H54 (cell line): ENCODE results near the gene PACSIN1.

Experiments
- DNase-seq: peaks from one replicate; pipeline ENCODE4 v3.0.0; 2011; ENCODE audit warnings: low spot score, mixed read lengths; ENCODE audit not compliant: insufficient read length
- FAIRE-seq: peaks from 3 replicates; lab custom pipeline; 2011; peaks lifted over from hg19 to GRCh38; lab: Jason Lieb, UNC
- POLR2A ChIP-seq: IDR thresholded peaks from 2 replicates; pipeline ENCODE4 v1.6.1; 2011; ENCODE audit warnings: low read depth, mild to moderate bottlenecking, low read length

PACSIN1 gene

GRCh38 chr6:34465531-34466241 lies at the start of gene PACSIN1:
Gene PACSIN1 (plus strand): TSS chr6:34466076. CDS start chr6:34526306, 60,230 bp downstream.
- TF ChIP-seq POLR2A: no peak
- FAIRE-seq (no peak), DNase-seq (no peak)

GRCh38 chr6:34416877-34417371 lies 49.0 kb upstream of the PACSIN1 start:
- no peak for FAIRE-seq
- TF ChIP-seq POLR2A: no peak
- DNase-seq: no peak

GRCh38 chr6:34418367-34418766 lies 47.5 kb upstream of the PACSIN1 start:
- FAIRE-seq: no peak
- no peak for TF ChIP-seq POLR2A
- DNase-seq: no peak

- no peak for FAIRE-seq
- DNase-seq: no peak
- no peak for TF ChIP-seq POLR2A
Measured at GRCh38 chr6:34423254-34423653, 42.6 kb upstream of the PACSIN1 start.

- no peak for TF ChIP-seq POLR2A
- no peak for FAIRE-seq
- DNase-seq: no peak
Measured at GRCh38 chr6:34424200-34425131, 41.4 kb upstream of the PACSIN1 start.

GRCh38 chr6:34425132-34425497 lies 40.8 kb upstream of the PACSIN1 start:
- no peak for TF ChIP-seq POLR2A
- DNase-seq: no peak
- no peak for FAIRE-seq

GRCh38 chr6:34425498-34426410 lies 40.1 kb upstream of the PACSIN1 start, which contains the start of gene RPS10:
Gene RPS10 (minus strand): TSS chr6:34426069. CDS start chr6:34425221, 848 bp downstream.
- FAIRE-seq (no peak), DNase-seq (peak; percentile 87)
- peak; percentile 83 for TF ChIP-seq POLR2A

GRCh38 chr6:34435916-34436315 lies 30.0 kb upstream of the PACSIN1 start:
- DNase-seq: no peak
- no peak for TF ChIP-seq POLR2A
- FAIRE-seq: no peak

- no peak for FAIRE-seq
- DNase-seq: no peak
- TF ChIP-seq POLR2A: no peak
Measured at GRCh38 chr6:34436803-34437643, 28.9 kb upstream of the PACSIN1 start.

GRCh38 chr6:34437644-34437970 lies 28.3 kb upstream of the PACSIN1 start:
- DNase-seq (no peak), FAIRE-seq (no peak)
- TF ChIP-seq POLR2A: no peak

GRCh38 chr6:34438705-34439104 lies 27.2 kb upstream of the PACSIN1 start:
- DNase-seq (no peak), FAIRE-seq (no peak)
- TF ChIP-seq POLR2A: no peak

- FAIRE-seq (no peak), DNase-seq (no peak)
- TF ChIP-seq POLR2A: no peak
Measured at GRCh38 chr6:34439442-34439841, 26.4 kb upstream of the PACSIN1 start.

- DNase-seq (no peak), FAIRE-seq (no peak)
- no peak for TF ChIP-seq POLR2A
Measured at GRCh38 chr6:34441526-34441925, 24.4 kb upstream of the PACSIN1 start.
